K562 (cell line): ENCODE measurements around the gene SHF. TPM values are rescaled to one million over a fixed set of nuclear protein-coding genes. Genes with fewer than 3 reads are reported as not detected.

Source experiments
- ATF3 ChIP-seq, 2 experiments: fragments of 450-650 bp in 1 of 2; sonication (generic) in 1 of 2; formaldehyde crosslinking in 1 of 2; IDR thresholded peaks in 1 of 2; conservative IDR thresholded peaks in 1 of 2; 2 replicates each; pipeline versions ENCODE4 v1.6.1 to v1.8.1; 2016 to 2023; ENCODE audit warnings: mild to moderate bottlenecking in 2 of 2, moderate library complexity in 2 of 2, inconsistent platforms in 1 of 2, missing genetic modification reagents in 1 of 2
- FOXM1 ChIP-seq, 2 experiments: fragments of 450-650 bp in 1 of 2; sonication (generic) in 1 of 2; formaldehyde crosslinking in 1 of 2; IDR thresholded peaks; 2 replicates each; pipeline versions ENCODE4 v1.6.1 to v1.9.0; 2017 to 2022; ENCODE audit warnings: low read depth in 2 of 2, mild to moderate bottlenecking in 2 of 2, missing genetic modification reagents in 1 of 2, moderate library complexity in 1 of 2
- HES1 ChIP-seq: fragments of 450-650 bp; IDR thresholded peaks from 2 replicates; pipeline ENCODE4 v1.6.1; 2016; ENCODE audit warnings: low read depth, mild to moderate bottlenecking, moderate library complexity
- MBD2 ChIP-seq: sonication (generic); IDR thresholded peaks from 2 replicates; pipeline ENCODE4 v1.6.1; 2016; ENCODE audit warnings: low read depth, borderline replicate concordance
- MITF ChIP-seq: IDR thresholded peaks from 2 replicates; pipeline ENCODE4 v1.6.1; 2014; ENCODE audit warnings: antibody characterized with exemption
- MLLT1 ChIP-seq, 2 experiments: fragments of 450-650 bp; IDR thresholded peaks; 2 replicates each; pipeline ENCODE4 v1.6.1; 2016
- MLX ChIP-seq, 2 experiments: fragments of 450-650 bp in 1 of 2; sonication (generic) in 1 of 2; formaldehyde crosslinking; conservative IDR thresholded peaks; 2 replicates each; pipeline versions ENCODE4 v1.4.0 to v1.8.1; 2020 to 2022; ENCODE audit warnings: mild to moderate bottlenecking in 1 of 2, missing genetic modification reagents in 1 of 2
- MNT ChIP-seq, 2 experiments: fragments of 450-650 bp; conservative IDR thresholded peaks; 2 replicates each; pipeline ENCODE4 v1.6.1; 2017; ENCODE audit warnings: mild to moderate bottlenecking in 2 of 2, moderate library complexity in 2 of 2
- NCOA2 ChIP-seq, 2 experiments: fragments of 450-650 bp; IDR thresholded peaks; 2 replicates each; pipeline ENCODE4 v1.6.1; 2018; ENCODE audit warnings: mild to moderate bottlenecking in 2 of 2, moderate library complexity in 1 of 2; ENCODE audit not compliant: partially characterized antibody in 2 of 2
- PHB2 ChIP-seq: fragments of 450-650 bp; IDR thresholded peaks from 2 replicates; pipeline ENCODE4 v1.6.1; 2017; ENCODE audit warnings: low read depth
- PYGO2 ChIP-seq: fragments of 450-650 bp; IDR thresholded peaks from 2 replicates; pipeline ENCODE4 v1.6.1; 2016; ENCODE audit warnings: mild to moderate bottlenecking, missing genetic modification characterization, moderate library complexity, missing compliant biosample characterization
- TGIF2 ChIP-seq: sonication (generic); formaldehyde crosslinking; IDR thresholded peaks from 2 replicates; pipeline ENCODE4 v1.8.1; 2022; ENCODE audit warnings: mild to moderate bottlenecking, missing genetic modification reagents, moderate library complexity
- ZBED1 ChIP-seq: IDR thresholded peaks from 2 replicates; pipeline ENCODE4 v1.6.1; 2014
- ZKSCAN3 ChIP-seq: fragments of 250-450 bp; sonication (Bioruptor Pico); IDR thresholded peaks from 2 replicates; pipeline ENCODE4 v1.4.0; 2020
- ZNF282 ChIP-seq: sonication (generic); formaldehyde crosslinking; IDR thresholded peaks from 2 replicates; pipeline ENCODE4 v1.8.1; 2023; ENCODE audit warnings: missing genetic modification reagents
- ZNF384 ChIP-seq: IDR thresholded peaks from 2 replicates; pipeline ENCODE4 v1.6.1; 2012; ENCODE audit warnings: low read depth, low read length, improper control_type of control experiment
- ZNF780A ChIP-seq: fragments of 250-450 bp; sonication (Bioruptor Pico); IDR thresholded peaks from 2 replicates; pipeline ENCODE4 v1.5.0; 2021; ENCODE audit warnings: mild to moderate bottlenecking
- polyA plus RNA-seq, 8 experiments: library from polyadenylated mRNA; depleted of rRNA in 4 of 8; stranded (reverse) in 5 of 8; unstranded in 3 of 8; fragments of >200 nt; fragmentation: Nextera tagmentation in 2 of 8; fragmentation: Illumina TruSeq in 1 of 8; extraction: Ambion mirVana in 2 of 8; extraction: Trizol in 1 of 8; gene quantifications; 2 replicates each; pipeline versions ENCODE4 v1.2.1 to v1.2.3, GENCODE V29; 2011 to 2014; ENCODE audit warnings: inconsistent platforms in 1 of 8, missing spikeins in 1 of 8
- total RNA-seq, 7 experiments: library from RNA; depleted of rRNA in 6 of 7; stranded (reverse); fragments of >200 nt in 6 of 7; fragmentation: Illumina TruSeq in 2 of 7; extraction: Trizol in 2 of 7; gene quantifications; 2 replicates each; pipeline versions ENCODE4 v1.2.1 to v1.2.3, GENCODE V29; 2011 to 2021; ENCODE audit warnings: low replicate concordance in 1 of 7

SHF gene
- total and polyA plus RNA-seq, 9 of the 15 experiments (the other 6 are each of a cell fraction or from before 2014, with no cell fraction given): 0.51 to 2.2 (median 0.85) TPM; not detected in 2

GRCh38 chr15:45200001-45200798 is 12.4 kb upstream of the SHF start (continued):
- TF ChIP-seq NCOA2 (IDR thresholded peaks at IDR 0.05; ENCODE audit: partially characterized antibody in 2 of 2) (peak in 1 of 2 experiments; percentile 70), MLLT1 (IDR thresholded peaks at IDR 0.05) (0 out of 4 replicates have a peak, but pooled peaks of 1 of the 2 experiments have one; percentile 23), ZNF780A (CRISPR knock-in tag) (no peak), ZNF282 (CRISPR knock-in tag) (no peak), PHB2 (no peak), TGIF2 (CRISPR knock-in tag) (no peak), MLX (CRISPR knock-in tag; conservative IDR thresholded peaks at IDR 0.05) (no peak), FOXM1 (IDR thresholded peaks at IDR 0.05; ENCODE audit: low read depth) (0 out of 2 replicates have a peak, but pooled peaks have one; percentile 13), FOXM1 (CRISPR knock-in tag; IDR thresholded peaks at IDR 0.05; ENCODE audit: low read depth) (no peak), PYGO2 (tag) (no peak), MNT (conservative IDR thresholded peaks at IDR 0.05) (peak in 1 of 2 experiments; percentile 16; a peak in 1 of 4 replicates), MITF (no peak), HES1 (peak; percentile 13; the same call in 1 of the 2 replicates), ZNF384 (peak; percentile 29; the same call in 1 of the 2 replicates), ATF3 (IDR thresholded peaks at IDR 0.05) (peak; percentile 47; the same call in 1 of the 2 replicates), ATF3 (CRISPR knock-in tag; conservative IDR thresholded peaks at IDR 0.05) (no peak; the same call in 1 of the 2 replicates), MBD2 (no peak), ZKSCAN3 (no peak), ZBED1 (no peak)
